Lower leg skin (tissue), 3 donors: Measurements from ENCODE around the gene SLC6A7.

Source experiments
- POLR2A ChIP-seq, 2 donors: fragments of 450-650 bp; IDR thresholded peaks; one replicate each; pipeline ENCODE4 v1.6.1; 2016 to 2017; ENCODE audit warnings: antibody characterized with exemption in 2 of 2, mild to moderate bottlenecking in 1 of 2, moderate library complexity in 1 of 2
- TF ChIP-seq, protein P1 (sequence below), 3 donors: fragments of 450-650 bp; IDR thresholded peaks; one replicate each; pipeline ENCODE4 v1.5.1; 2016; ENCODE audit warnings: antibody characterized with exemption in 3 of 3, mild to moderate bottlenecking in 3 of 3, moderate library complexity in 2 of 3

DNA sequence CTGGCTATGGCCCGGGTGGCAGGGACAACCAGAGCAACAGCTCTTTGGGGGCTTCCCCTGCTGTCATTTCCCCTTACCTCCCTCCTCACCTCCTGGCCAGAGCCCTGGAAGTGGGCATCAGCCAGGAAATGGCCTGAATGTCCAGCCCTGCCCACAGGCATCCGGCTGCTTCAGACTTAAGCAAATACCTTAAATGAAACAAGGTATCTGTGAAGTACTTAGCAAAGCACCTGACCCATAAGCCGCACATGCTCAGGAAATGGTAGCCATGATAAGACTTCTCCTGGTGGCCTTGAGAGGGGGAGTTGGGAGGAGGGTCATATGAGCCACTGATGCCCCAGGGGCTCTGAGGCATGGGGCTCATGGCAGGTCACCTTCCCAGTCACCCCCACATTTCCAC lies 55.9 kb downstream of the SLC6A7 start:
- TF ChIP-seq POLR2A (IDR thresholded peaks at IDR 0.05): no peak
- TF ChIP-seq, protein P1, sequence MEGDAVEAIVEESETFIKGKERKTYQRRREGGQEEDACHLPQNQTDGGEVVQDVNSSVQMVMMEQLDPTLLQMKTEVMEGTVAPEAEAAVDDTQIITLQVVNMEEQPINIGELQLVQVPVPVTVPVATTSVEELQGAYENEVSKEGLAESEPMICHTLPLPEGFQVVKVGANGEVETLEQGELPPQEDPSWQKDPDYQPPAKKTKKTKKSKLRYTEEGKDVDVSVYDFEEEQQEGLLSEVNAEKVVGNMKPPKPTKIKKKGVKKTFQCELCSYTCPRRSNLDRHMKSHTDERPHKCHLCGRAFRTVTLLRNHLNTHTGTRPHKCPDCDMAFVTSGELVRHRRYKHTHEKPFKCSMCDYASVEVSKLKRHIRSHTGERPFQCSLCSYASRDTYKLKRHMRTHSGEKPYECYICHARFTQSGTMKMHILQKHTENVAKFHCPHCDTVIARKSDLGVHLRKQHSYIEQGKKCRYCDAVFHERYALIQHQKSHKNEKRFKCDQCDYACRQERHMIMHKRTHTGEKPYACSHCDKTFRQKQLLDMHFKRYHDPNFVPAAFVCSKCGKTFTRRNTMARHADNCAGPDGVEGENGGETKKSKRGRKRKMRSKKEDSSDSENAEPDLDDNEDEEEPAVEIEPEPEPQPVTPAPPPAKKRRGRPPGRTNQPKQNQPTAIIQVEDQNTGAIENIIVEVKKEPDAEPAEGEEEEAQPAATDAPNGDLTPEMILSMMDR (IDR thresholded peaks at IDR 0.05): no peak
